ENCODE data around the gene LIG1.

LIG1 gene

DNA sequence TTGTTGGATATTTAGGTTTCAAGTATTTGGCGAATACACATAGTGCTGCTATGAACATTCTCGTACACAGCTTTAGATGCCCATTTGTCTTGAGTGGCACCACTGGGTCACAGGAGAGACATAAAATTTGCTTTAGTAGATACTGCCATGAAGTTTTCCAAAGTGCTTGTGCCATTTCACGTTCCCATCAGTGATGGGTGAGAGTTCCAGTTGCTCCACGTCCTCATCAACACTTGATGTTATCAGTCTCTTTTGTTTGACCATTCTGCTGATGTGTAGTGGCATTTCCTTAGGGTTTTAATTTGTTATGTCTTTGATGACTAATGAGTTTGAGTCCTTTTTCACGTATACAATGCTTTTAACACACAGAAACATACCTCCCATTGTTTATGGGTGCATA, 11.4 kb upstream of the LIG1 start:
- no peak for DNase-seq (ENCODE audit: low read depth)

DNA sequence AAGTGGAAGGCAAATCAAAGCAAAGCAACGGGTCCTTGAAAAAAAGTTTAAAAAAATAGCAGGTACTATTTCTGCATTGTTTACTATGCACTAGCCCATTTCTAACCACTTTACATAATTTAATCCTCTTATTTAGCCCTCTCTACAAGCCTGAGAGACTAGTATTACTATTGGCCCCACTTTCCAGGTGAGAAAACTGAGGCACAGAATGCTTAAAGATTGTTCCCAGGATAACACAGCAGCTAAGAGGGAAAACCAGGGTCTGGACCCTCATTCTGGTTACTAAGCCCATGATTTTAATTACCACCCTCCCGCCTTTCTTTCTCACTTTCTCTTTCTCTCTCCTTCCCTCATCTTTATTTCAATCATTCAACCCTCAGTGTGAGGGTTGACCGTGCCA, 6.1 kb upstream of the LIG1 start:
- no peak for DNase-seq (ENCODE audit: low read depth)

DNA sequence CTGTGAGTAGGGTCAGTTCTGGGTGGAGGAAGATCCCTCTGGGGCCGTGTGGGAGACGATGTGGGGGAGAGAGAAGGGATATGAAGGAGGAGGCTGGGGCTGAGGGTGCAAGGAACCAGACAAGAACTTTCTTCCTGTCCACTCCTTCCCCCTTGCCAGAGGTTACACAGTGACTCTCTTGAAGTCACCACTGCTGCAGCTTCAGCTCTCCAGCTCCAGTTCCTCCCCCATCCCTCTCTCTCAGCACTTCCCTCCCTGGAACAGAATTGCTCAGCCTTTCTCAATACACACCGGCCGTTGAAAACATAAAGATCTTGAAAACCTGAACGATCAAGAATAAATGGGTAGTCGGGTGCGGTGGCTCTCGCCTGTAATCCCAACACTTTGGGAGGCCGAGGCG, 5.4 kb upstream of the LIG1 start:
- no peak for DNase-seq (ENCODE audit: low read depth)

DNA sequence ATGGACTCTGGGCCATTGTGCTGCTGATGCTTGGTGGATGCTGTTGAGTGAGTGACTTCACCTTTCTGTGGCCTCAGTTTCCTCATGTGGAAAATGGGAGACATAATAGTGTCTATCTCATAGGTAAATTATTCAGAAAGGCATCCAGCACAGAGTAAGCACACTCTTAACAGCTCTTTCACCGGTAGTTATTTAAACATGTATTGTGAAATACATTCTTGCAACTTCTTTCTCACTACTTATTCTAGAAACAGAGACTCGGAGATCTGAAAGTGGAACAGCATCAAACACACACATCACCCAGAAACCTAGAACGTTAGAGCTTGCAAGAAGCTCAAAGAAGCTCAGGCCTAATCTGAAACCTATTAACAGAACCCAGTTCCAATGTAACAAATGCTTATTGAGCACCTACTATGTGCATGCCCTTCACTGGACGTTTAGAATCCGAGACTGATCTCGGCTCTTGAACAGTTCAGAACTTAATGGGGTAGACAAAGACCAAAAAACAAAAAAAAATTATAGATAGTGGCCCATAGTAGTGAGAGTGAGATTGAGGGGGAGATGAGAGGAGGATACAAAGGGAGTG, 4.4 kb upstream of the LIG1 start:
- no peak for DNase-seq (ENCODE audit: low read depth)

DNA sequence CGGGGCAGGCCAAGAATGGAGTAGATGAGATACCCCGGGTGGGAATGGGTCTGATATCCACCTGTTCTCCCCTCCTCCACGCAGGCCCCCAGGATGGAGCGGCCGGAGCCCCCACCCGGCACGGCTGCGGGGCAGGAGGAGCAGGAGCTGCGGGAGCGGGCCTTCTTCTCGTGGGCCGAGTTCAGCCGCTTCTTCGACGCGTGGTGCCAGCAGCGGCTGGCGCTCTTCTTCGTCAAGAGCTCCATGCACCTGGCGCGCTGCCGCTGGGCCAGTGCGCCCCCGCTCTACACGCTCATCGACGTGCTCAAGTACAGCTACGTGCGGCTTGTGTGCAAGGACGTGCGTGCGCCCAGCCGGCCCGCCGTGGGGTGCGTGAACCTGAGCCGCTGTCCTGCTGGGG, 1.6 kb upstream of the LIG1 start:
- no peak for DNase-seq (ENCODE audit: low read depth)

DNA sequence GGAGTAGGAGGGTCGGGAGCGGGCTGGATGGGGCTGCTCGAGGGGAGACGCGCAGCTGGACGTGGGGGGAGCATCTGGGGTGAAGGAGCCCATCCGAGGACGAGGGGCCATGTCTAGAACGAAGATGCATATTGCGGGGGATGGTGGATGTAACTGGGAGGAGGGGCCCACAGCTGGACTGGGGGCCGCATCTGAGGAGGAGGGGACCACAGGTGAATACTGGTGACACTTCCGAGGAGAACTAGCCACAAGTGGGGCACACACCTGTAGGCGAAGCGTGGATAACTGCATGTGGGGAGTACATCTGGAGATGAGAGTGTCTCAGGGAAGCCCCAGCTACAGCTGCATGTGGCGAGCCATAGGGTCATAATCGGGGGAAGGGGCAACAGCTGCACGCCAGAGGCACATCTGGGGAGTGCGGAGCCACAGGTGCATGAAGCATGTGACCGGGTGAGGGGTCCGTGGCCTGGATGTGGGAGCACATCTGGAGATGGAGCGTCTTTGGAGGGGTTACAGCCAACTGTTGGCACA, 738 bp upstream of the LIG1 start:
- no peak for DNase-seq (ENCODE audit: low read depth)

DNA sequence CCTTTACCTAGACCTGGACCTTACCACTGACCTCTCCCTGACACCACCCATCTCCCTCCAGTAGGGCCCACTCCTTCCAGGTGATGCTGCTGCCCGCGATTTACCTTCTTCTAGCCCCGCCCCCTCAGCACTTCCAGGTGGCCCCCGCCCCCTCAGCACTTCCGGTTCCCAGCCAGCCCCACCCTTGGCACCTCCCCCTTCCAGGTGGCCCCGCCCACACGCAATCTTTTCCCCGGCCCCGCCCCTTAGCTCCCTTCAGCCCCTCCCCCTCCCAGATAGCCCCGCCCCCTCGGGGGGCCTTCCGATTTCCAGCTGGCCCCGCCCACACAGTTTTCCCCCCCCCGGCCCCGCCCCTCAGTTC, 586 bp downstream of the LIG1 start:
- peak; percentile 88 for DNase-seq (ENCODE audit: low read depth)

DNA sequence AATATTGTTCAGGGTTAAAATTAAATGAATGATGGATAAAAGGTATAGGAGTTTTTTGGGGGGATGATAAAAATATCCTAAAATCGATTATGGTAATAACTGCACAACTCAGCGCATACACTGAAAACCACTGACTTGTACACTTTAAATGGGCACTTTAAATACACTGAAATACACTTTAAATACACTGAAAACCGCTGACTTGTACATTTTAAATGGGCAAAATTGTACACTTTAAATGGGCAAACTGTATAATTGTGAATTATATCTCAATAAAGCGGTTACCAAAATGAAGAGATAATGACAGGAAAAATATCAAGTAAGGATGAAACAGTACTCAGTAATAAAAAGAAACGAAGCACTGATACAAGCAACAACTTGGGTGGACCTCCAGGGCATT, 1.5 kb downstream of the LIG1 start:
- no peak for DNase-seq (ENCODE audit: low read depth)

DNA sequence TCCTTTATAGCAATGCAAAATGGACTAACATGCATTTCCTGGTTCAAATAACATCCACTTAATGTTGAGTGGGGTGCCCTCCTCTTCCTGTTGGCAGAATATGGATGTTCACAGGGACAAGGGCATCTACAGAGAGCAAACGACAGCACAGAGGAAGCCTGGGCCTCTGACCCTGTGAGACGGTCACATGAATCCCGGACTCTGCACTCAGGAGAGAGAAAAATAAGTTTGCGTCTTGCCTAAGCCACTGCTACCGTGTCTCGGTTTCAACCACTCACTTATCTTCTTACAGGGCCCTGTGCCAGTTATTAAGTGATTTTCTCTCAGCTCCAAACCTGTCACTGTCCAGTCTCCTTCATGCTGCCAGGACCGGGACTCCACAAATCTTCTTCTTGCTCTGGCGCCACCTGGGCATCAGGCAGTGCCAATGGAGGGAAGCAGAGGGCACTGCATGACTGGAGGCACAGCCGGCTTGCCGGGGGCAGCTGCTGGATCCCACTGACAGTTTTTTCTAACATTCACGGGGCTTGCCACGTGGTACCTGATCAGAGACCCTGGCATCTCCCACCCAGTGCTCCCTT, 11.8 kb downstream of the LIG1 start:
- DNase-seq (ENCODE audit: low read depth) = no peak

DNA sequence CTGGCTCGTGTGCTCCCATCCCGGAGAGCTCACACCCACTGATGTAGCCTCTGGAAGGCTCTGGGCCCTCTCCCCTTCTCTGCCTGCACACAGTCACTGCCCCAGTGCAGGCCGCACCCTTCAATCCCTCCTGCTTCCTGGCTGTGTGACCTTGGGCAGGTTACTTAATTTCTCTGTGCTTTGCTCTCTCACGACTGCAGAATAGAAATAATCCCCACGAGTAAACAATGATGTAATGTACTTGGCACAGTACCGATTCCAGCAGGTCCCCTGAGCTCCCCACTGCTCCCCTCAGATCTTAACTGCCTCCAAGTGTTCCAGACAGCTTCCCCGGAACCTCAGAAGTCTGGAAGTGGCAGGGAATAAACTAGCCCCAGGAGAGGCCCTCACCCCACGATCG, 16.1 kb downstream of the LIG1 start:
- DNase-seq (ENCODE audit: low read depth) = no peak

DNA sequence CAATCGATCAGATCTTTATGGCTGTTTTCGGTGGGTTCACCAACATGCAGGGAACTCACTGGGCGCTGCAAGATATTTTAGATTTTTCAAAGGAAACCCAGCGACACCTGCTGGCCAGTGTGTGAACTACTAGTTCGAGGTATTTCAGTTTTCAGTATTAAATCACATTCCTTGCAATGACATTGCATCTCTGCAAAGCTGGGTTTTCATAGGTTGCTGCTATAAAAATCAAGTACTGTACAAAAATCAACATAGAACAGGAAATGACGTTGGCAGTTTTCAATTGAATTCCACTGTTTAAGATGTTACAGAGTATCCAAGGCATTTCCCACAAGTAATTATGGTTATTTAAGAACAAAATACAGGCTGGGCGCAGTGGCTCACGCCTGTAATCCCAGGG, 17.6 kb downstream of the LIG1 start:
- DNase-seq (ENCODE audit: low read depth) = peak; percentile 49

DNA sequence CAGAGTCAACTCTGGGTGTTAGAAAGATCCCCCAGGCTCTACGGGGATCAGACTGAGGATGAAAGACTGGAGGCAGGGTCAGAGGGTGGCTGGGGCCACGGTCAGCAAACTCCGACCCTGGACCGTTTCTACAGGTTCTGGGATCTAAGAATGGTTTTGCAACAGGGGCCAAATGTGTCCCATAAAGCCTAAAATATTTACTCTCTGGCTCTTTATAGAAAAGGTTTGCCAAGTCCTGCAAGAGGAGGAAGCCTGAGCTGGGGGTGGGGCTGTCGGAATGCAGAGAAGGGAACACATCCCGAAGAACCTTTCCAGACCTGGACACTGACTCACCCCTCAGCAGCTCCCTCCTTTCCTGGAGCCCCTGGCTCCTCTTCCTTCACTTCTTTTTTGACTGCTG, 20.7 kb downstream of the LIG1 start:
- DNase-seq (ENCODE audit: low read depth) = no peak

DNA sequence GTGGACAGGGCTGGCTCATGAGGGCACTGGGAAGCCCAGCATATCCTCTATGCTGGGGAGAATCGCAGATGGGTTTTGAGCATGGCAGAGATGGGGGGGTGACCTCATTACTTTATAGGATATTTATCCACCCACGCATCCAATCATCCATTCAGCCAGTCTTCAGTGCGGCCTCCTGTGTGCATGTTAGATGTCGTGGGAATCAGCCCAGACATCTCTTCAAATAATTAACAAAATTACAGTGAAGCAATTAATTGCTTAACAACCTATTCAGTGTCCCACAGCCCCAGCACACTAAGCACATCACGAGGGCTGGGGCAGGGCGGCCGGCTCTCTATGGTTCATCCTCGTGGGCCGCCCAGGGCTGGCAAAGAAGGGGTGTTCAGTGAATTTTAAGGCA, 21.6 kb downstream of the LIG1 start:
- DNase-seq (ENCODE audit: low read depth) = no peak

DNA sequence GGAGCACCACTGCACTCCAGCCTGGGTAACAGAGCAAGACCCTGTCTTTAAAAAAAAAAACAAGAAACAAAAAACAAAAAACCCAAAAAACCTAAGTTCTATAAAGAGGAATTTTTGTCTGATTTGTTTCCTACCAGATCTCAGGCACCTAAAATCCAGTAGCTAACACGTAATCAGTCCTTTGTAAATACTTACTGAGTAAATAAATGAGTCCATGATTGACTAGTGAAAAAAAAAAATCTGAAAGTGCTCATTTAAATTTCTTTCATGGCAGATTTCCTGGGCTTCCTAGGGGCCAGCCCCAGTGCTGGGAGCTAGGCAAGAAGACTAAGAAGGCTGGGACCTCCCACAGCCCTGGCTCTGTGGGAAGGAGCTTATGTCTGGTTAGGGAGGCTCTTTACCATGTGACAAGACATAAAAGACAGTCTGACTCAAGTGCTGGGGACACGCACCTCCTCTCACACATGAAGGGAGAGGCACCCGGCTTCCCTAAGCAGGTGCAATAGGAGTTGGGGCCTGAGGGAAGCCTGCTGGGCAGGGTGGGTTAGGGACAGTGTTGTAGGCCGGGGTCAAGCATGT, 22.5 kb downstream of the LIG1 start:
- DNase-seq (ENCODE audit: low read depth) = no peak

DNA sequence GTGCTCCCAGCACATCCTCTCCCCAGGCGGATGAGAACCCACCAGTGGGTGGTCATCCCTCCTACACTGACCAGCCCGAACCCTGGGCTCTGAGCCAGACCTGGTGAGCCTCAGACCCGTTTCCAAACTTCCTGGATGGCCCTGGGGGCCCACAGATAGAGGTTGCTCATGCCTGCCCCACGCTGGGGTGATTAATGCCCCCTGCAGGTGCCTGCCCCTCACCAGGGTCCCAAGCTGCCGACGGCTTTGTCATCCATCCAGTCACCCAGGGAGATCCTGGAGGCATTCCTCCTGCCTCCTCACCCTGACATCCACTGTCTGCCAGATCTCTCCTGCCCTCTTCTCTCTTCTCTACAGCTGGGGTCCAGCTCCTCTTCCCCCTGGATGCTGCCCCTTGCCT, 31.1 kb downstream of the LIG1 start:
- no peak for DNase-seq (ENCODE audit: low read depth)

DNA sequence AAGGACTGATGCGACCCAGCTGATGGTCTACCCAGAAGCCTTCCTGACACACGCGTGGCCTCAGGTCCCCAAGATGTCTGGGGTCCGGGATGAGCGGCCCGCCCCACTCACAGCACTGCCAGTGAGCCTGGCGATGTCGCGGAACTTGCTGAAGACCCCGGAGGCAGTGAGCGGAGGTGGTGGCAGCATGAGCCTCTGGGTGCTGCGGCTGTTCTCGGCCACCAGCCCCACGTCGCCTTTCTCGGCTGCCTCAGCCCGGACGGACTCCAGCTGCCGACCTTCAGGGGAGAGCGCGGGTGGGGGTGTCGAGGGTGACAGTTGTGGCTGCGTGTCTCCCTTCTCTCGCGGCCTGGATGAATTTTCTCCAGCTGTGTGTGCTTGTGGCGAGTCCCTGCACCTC, 32.7 kb downstream of the LIG1 start:
- no peak for DNase-seq (ENCODE audit: low read depth)

DNA sequence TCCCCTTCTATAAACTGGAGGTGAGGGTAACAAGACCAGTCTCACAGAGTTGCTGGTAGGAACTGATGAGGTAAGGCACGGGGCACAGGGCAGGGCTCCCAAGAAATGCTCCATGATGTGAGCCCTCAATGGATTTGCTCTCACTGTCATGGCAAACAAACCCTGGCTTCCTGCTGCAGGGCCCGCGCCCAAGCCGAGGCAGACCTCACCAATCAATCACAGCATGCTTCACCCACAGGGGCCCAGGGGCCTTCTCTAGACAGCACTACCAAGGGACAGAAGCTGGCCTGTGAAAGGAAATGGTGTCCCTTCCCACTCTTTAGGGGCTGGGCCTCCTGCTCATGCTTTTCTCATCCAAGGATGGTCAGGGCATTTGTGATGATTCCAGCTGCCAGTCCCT, 33.6 kb downstream of the LIG1 start:
- DNase-seq (ENCODE audit: low read depth) = no peak

DNA sequence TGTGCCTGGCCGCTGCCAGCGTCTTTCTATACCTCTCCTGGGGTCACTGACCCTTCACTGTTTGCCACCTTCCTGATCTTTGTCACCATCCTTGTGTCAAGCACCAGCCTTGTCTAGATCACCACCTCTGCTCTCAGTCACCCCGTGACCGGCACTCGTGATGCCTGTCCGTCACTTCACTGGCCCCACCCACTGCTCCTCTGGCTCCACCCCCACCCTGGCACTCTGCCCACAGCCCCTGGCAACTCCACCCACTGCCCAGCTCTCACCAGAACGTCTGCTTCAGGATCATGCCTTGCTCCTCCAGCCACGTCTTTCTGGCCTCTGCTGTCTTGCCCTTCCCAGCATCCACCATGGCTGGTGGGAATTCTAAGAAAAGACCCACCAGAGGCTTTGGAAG, 34.7 kb downstream of the LIG1 start:
- DNase-seq (ENCODE audit: low read depth) = no peak

DNA sequence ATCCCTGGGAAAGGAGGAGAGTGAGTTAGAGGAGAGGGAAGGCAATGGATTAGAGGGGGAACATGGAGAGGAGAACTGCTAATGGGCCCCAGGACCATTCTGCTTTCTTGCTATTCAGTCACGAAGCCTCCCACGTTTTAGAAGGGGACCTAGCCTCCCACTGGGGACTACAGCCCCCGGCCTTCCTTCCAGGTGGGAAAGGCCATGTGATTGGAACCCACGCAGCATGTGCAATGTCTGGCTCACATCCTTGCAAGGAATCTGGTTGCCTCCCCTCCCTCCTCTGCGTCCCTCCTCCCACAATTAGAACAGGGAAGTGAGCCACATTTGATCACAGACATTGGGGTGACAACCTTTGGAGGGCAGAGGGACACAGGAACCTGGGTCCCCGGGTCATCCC, 37.0 kb downstream of the LIG1 start:
- DNase-seq (ENCODE audit: low read depth) = no peak

DNA sequence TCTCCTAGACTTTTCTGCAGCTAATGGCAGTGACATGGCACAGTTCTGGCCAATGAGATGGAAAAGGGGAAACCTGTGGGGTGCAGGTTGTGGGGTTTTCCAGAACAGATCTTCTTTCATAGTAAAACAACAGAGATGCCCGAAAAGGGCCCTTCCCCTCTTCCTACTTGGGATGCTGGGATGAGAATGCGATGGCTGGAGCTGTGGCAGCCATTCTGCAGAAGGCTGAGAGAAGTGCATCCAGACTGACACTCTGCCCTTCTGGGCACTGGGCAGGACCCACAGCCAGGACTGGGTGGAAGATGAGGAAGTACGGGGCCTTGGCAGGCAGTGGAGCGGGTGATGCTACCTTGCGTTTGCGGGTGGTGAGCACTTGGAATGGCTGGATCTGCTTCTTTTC, 42.6 kb downstream of the LIG1 start:
- no peak for DNase-seq (ENCODE audit: low read depth)

DNA sequence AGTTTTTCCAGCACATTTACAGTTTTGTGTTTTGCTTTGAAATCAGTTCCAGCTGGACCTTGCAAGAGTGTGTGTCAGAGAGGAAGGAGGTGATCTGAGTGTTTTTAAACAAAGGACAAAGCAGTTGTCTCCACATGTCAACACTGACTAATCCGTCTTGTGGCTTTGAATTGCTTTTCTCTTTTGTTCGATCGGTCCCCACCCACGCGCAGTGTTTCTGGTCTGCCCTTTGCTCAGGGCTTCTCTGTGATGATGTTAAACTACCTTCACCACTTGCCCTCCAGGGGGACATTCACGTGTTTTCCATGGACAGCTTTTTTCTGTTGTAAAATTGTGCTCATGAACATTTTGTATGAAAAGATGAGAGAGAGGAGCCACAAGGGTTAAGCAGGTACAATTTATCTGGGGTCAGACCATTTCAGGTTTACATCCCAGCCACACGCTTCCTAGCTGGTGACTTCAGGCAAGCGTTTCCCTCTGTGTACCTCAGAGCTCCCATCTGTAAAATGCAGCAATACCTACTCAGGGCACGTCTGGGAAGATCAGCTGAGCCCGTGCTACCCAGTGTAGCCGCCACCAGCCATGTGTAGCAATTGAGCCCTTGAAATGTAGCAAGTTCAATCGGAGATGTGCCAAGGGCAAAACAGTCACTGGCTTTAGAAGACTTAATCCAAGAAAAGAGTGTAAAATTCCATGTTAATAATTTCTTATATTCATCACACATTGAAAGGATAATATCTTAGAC, 46.1 kb downstream of the LIG1 start:
- DNase-seq (ENCODE audit: low read depth) = no peak

DNA sequence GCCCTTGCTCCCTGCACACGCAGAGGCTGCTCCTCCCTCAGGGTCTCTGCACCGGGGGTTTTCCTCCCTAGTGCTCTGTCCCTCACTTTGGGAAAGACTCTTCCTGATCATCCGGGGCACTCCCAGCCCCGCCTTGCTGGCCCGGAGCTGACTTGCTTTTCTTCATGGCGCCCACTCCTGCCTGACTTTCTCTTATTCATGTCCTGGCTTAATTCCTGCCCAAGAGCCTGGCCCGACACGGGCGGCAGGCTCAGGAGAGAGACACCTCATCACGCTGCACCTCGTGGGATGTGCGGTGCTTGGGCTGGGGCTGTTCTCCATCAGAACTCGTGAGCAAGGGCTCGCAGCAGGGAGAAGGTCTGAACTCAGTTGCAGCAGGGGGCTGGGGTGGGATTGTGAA, 47.7 kb downstream of the LIG1 start:
- DNase-seq (ENCODE audit: low read depth) = no peak

DNA sequence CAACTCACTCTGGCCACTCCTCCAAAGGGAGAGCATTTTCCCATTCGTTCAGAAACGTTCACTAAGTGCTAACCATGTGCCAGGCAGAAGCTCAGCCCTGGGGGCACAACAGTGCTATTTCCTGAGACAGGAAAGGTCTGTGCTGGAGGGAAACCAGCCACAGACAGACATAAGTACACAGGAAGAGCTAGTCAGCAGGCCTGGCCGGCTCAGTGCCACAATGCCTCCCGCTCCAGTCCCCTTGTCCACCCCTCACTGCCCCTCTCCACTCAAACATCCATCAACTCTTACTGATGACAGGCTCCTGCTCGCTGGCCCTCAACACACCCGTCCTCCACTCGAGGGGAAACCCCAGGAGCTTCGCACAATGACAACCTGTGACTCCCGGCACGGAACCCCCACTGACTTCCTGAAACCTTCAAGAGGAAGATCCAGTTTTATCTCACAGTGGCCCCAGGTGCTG, 48.2 kb downstream of the LIG1 start:
- DNase-seq (ENCODE audit: low read depth) = no peak

All from activated T-helper 1 cell treated with Interleukin-2 at 50 U/mL for 16 hours (primary cell).